ENCODE measurements around the gene LRRC34. TPM values are rescaled to one million over a fixed set of nuclear protein-coding genes. Genes with fewer than 3 reads are reported as not detected.

Gene LRRC34
- total and polyA plus RNA-seq, 2 of the 8 experiments (the other 6 are each of a cell fraction or from before 2014, with no cell fraction given) = 3.3 to 4.1 TPM

DNA sequence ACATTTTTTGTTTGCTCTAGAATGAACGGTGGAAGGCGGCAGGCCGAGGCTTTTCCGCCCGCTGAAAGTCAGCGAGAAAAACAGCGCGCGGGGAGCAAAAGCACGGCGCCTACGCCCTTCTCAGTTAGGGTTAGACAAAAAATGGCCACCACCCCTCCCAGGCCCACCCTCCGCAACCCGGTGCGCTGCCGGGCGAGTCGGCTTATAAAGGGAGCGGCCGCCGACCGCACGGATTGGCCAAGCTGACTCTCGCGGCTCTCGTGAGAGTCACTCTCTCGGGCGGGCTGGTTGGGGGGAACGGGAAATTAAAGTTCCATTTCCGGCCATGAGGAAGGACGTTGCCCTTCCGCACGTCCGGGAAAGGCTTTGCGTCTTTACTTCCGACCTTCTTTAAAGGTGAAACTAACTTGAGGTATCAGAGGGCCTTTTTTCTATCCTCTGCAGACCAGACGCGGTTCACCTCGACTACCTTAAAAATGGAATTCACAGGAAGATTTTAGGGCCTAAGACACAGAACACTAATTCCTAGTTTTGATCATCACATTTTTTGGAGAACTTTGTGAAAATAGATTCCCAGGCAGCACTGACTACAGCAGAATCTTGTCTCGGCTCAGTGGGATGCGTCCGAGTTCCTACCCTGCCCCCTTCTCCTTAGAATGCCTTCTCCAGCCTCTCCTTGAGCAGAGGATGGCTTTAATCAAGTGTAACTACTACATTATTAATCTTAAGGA lies 47.7 kb downstream of the LRRC34 start, which contains the start of gene TERC (continued):
- TF ChIP-seq, protein P1, sequence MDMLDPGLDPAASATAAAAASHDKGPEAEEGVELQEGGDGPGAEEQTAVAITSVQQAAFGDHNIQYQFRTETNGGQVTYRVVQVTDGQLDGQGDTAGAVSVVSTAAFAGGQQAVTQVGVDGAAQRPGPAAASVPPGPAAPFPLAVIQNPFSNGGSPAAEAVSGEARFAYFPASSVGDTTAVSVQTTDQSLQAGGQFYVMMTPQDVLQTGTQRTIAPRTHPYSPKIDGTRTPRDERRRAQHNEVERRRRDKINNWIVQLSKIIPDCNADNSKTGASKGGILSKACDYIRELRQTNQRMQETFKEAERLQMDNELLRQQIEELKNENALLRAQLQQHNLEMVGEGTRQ (IDR thresholded peaks at IDR 0.05; ENCODE audit: low read length) = no peak
- TF ChIP-seq ZNF274 (IDR thresholded peaks at IDR 0.05; ENCODE audit: borderline replicate concordance, extremely low read depth, low read length) = no peak
- TF ChIP-seq MAFK (IDR thresholded peaks at IDR 0.05; ENCODE audit: low read depth, low read length) = no peak
- TF ChIP-seq, protein P2, sequence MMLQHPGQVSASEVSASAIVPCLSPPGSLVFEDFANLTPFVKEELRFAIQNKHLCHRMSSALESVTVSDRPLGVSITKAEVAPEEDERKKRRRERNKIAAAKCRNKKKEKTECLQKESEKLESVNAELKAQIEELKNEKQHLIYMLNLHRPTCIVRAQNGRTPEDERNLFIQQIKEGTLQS (IDR thresholded peaks at IDR 0.05; ENCODE audit: insufficient read depth, low read depth, low read length) = no peak
- TF ChIP-seq SIRT6 (IDR thresholded peaks at IDR 0.05; ENCODE audit: low read length) = no peak
- no peak for TF ChIP-seq RAD21 (IDR thresholded peaks at IDR 0.05 in 1 of 2, conservative IDR thresholded peaks at IDR 0.05 in 1 of 2; ENCODE audit: low read depth in 2 of 2, low read length in 2 of 2)
- TF ChIP-seq CEBPB (IDR thresholded peaks at IDR 0.05; ENCODE audit: low read depth, low read length) = no peak
- no peak for TF ChIP-seq BCL11A (IDR thresholded peaks at IDR 0.05; ENCODE audit: low read depth in 2 of 2, low read length in 2 of 2)
- no peak for TF ChIP-seq TCF12 (IDR thresholded peaks at IDR 0.05; ENCODE audit: low read depth, low read length)
- TF ChIP-seq SP4 (IDR thresholded peaks at IDR 0.05; ENCODE audit: low read length) = peak; percentile 76
- TF ChIP-seq, protein P3, sequence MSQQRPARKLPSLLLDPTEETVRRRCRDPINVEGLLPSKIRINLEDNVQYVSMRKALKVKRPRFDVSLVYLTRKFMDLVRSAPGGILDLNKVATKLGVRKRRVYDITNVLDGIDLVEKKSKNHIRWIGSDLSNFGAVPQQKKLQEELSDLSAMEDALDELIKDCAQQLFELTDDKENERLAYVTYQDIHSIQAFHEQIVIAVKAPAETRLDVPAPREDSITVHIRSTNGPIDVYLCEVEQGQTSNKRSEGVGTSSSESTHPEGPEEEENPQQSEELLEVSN (IDR thresholded peaks at IDR 0.05) = peak; percentile 72
- no peak for TF ChIP-seq SIX5 (IDR thresholded peaks at IDR 0.05; ENCODE audit: low read depth, low read length)
- peak; percentile 98 for TF ChIP-seq CHD2 (IDR thresholded peaks at IDR 0.05; ENCODE audit: low read length)
- TF ChIP-seq RBBP5 (IDR thresholded peaks at IDR 0.05; ENCODE audit: borderline replicate concordance, low read depth, low read length) = no peak
- TF ChIP-seq KDM1A (IDR thresholded peaks at IDR 0.05; ENCODE audit: borderline replicate concordance, low read length) = no peak

All from H1 (cell line).